GM23248 (cell line): Measurements from ENCODE around the gene ACOX3. TPM values are rescaled to one million over a fixed set of nuclear protein-coding genes. Genes with fewer than 3 reads are reported as not detected.
A peak's percentile ranks its signal among the peaks of the same experiment; 100 is the strongest.

ENCODE experiments used
- DNase-seq: peaks from one replicate; pipeline ENCODE4 v3.0.0-alpha.2; 2015
- H2AFZ ChIP-seq: fragments of 200-600 bp; sonication (generic); 2 replicates; pipeline ENCODE4 v1.6.1; 2016; ENCODE audit warnings: antibody characterized with exemption
- H3F3A ChIP-seq: fragments of 200-600 bp; sonication (generic); 2 replicates; pipeline ENCODE4 v1.6.1; 2016; ENCODE audit warnings: mild to moderate bottlenecking, antibody characterized with exemption, mixed run types; ENCODE audit not compliant: insufficient read depth
- H3K27ac ChIP-seq: fragments of 200-600 bp; sonication (generic); 2 replicates; pipeline ENCODE4 v1.5.1; 2016; ENCODE audit warnings: mild to moderate bottlenecking
- H3K27me3 ChIP-seq: fragments of 200-600 bp; sonication (generic); replicated peaks from 2 replicates; pipeline ENCODE4 v1.6.1; 2016; ENCODE audit warnings: mild to moderate bottlenecking; ENCODE audit not compliant: insufficient read depth
- H3K36me3 ChIP-seq: fragments of 200-600 bp; sonication (generic); 2 replicates; pipeline ENCODE4 v1.6.1; 2016; ENCODE audit warnings: low read depth, mild to moderate bottlenecking
- H3K4me1 ChIP-seq: fragments of 200-600 bp; sonication (generic); 2 replicates; pipeline ENCODE4 v1.6.1; 2016; ENCODE audit warnings: mild to moderate bottlenecking; ENCODE audit not compliant: insufficient read depth
- H3K4me2 ChIP-seq: fragments of 200-600 bp; sonication (generic); one replicate; pipeline ENCODE4 v1.6.1; 2016; ENCODE audit warnings: mild to moderate bottlenecking; ENCODE audit not compliant: unreplicated experiment
- H3K4me3 ChIP-seq: fragments of 200-600 bp; sonication (generic); 2 replicates; pipeline ENCODE4 v1.5.1; 2016; ENCODE audit warnings: mild to moderate bottlenecking
- H3K79me2 ChIP-seq: fragments of 200-600 bp; sonication (generic); 2 replicates; pipeline ENCODE4 v1.6.1; 2016; ENCODE audit warnings: mild to moderate bottlenecking; ENCODE audit not compliant: insufficient read depth
- H3K9ac ChIP-seq: fragments of 200-600 bp; sonication (generic); 2 replicates; pipeline ENCODE4 v1.6.1; 2016; ENCODE audit warnings: mild to moderate bottlenecking
- H3K9me2 ChIP-seq: fragments of 200-600 bp; sonication (generic); 2 replicates; pipeline ENCODE4 v1.6.1; 2016; ENCODE audit warnings: mixed run types, mild to moderate bottlenecking, moderate library complexity; ENCODE audit not compliant: insufficient read depth
- H3K9me3 ChIP-seq: fragments of 200-600 bp; sonication (generic); one replicate; pipeline ENCODE4 v1.6.1; 2017; ENCODE audit warnings: low read depth
- H4K20me1 ChIP-seq: fragments of 200-600 bp; sonication (generic); 2 replicates; pipeline ENCODE4 v1.6.0; 2016; ENCODE audit not compliant: insufficient read depth
- EZH2 ChIP-seq: fragments of 200-600 bp; sonication (generic); IDR thresholded peaks from 2 replicates; pipeline ENCODE4 v1.6.1; 2018; ENCODE audit warnings: antibody characterized with exemption, mild to moderate bottlenecking; ENCODE audit not compliant: insufficient read depth, poor library complexity, severe bottlenecking
- EZH2phosphoT487 ChIP-seq: fragments of 200-600 bp; sonication (generic); IDR thresholded peaks from 2 replicates; pipeline ENCODE4 v1.6.1; 2018; ENCODE audit warnings: antibody characterized with exemption, moderate library complexity, mild to moderate bottlenecking, low read depth; ENCODE audit not compliant: insufficient read depth
- WGBS, 2 experiments: methylation state at CpG; one replicate each; pipeline ENCODE4 v1.1.6; 2015 to 2017; ENCODE audit warnings: low lambda C conversion rate in 2 of 2, low coverage in 1 of 2; ENCODE audit errors: missing lambda C conversion rate in 2 of 2; 5-methylcytosine and 5-hydroxymethylcytosine counted together
- in situ Hi-C: fragments of 300-500 bp; cut with MboI; formaldehyde crosslinking; loops from 2 replicates; pipeline ENCODE4 v1.15.0; 2020
- polyA plus RNA-seq: library from polyadenylated mRNA; unstranded; fragments of >200 nt; fragmentation: Nextera tagmentation; extraction: Ambion mirVana; gene quantifications from 2 replicates; pipeline ENCODE4 v1.2.1, GENCODE V29; 2016
- total RNA-seq: library from RNA; depleted of rRNA; stranded (reverse); fragments of >200 nt; shearing (Covaris generic); gene quantifications from 2 replicates; pipeline ENCODE4 v1.2.3, GENCODE V29; 2014

The ACOX3 gene
- total and polyA plus RNA-seq, 2 experiments from 2014 or later: 24.7 to 33.8 TPM

- Histone ChIP-seq H4K20me1 (no peaks in the 10 kb centered on the region), H3K27me3 (no peaks in the 10 kb centered on the region), H3K9me3 (no peaks in the 10 kb centered on the region), H3K79me2 (no peaks in the 10 kb centered on the region), H3K4me3 (no peak overlapping the region), H3K27ac (no peak overlapping the region), H3K9me2 (no peaks in the 10 kb centered on the region), H3K4me2 (no peak overlapping the region), H3K4me1 (peaks cover 21% of the 10 kb centered on the region), H3K9ac (no peak overlapping the region), H2AFZ (no peak overlapping the region), H3K36me3 (0 out of 2 replicates have a peak, but pooled peaks cover 5% of the 10 kb centered on the region), H3F3A (peaks cover 11% of the 10 kb centered on the region)
- 88 to 89% methylated on average over 29 of the region's 29 CpGs for WGBS, 2 experiments
- no peak for DNase-seq
- no peak for TF ChIP-seq EZH2phosphoT487
- no peak for TF ChIP-seq EZH2
- in situ Hi-C loops: loop anchor here (10.0 kb wide), 1 partner anchor 119 kb away; the partner anchor contains the start of gene CPZ
These were observed 35.4 kb upstream of the ACOX3 start for GRCh38 chr4:8475751-8476575.

DNA sequence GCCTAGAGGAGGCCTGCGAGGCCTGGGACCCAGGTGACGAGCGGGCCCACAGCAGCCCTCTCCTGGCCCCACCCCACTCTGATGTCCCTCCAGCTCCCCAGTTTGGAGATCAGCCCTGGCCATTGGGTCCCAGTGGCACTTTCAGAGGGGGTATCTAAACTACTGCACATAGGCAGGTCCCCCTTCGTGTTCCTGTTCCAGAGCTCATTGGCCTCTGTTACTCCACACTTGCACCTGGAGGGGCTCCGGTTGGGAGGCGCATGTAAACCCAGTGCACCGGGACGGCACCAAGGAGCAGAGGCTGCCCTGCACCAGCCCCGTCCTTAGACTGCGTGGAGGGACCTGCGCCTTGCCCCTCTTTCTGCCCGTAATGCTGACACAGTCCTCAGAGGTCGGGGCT is 34.3 kb upstream of the ACOX3 start:
- no peaks in the 10 kb centered on the region for H3K9me3 ChIP-seq
- H3K27me3 ChIP-seq: no peaks in the 10 kb centered on the region
- H3K4me3 ChIP-seq: no peak overlapping the region
- H3K9me2 ChIP-seq: no peaks in the 10 kb centered on the region
- H3K27ac ChIP-seq: no peak overlapping the region
- H3F3A ChIP-seq: peaks cover 11% of the 10 kb centered on the region
- TF ChIP-seq EZH2: no peak
- no peak for TF ChIP-seq EZH2phosphoT487
- WGBS, 2 experiments: 95 to 98% methylated on average over 11 to 13 of the region's 13 CpGs
- H3K79me2 ChIP-seq: no peaks in the 10 kb centered on the region
- peaks cover 21% of the 10 kb centered on the region for H3K4me1 ChIP-seq
- H2AFZ ChIP-seq: no peak overlapping the region
- 0 out of 2 replicates have a peak, but pooled peaks cover 5% of the 10 kb centered on the region for H3K36me3 ChIP-seq
- DNase-seq: no peak
- H3K9ac ChIP-seq: no peak overlapping the region
- H3K4me2 ChIP-seq: no peak overlapping the region
- H4K20me1 ChIP-seq: no peaks in the 10 kb centered on the region
- in situ Hi-C loops: loop anchor here (10.0 kb wide), 1 partner anchor 120 kb away; the partner anchor contains the start of gene CPZ

DNA sequence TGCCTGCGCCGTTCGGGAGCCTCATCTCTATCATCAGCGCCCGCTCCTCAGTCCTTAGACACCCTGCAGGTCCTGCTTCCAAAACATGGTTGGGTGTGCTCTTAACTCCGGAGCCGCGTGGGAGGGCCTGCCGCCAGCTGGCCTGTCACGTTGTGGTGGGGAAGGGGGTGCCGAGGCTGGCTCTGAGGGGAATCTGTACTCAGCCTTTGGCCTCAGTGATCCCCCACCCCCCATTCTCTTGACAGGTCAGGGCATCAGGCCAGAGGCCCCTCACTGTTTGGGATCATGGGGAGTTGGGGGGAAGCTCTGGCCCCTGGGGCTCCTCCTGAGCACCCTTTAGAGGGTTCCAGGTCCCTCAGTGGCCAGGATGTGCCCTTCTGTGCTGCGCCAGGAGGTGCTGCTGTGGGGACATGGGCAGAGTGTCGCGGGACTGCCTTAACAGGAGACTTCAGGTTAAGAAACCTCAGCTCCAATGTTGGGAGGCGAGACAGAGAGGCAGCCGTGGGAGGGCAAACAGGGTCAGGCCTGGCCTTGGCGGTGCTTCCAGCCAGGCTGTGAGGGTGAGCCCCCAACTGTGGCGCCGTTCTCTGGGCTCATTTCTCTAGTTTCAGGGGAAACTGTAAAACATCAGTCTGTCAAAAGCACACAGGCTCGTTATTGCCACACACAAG is 33.5 kb upstream of the ACOX3 start:
- Histone ChIP-seq H2AFZ (no peak overlapping the region), H3K27ac (no peak overlapping the region), H3K36me3 (0 out of 2 replicates have a peak, but pooled peaks cover 5% of the 10 kb centered on the region), H3K4me1 (peaks cover 18% of the 10 kb centered on the region), H3K9me3 (no peaks in the 10 kb centered on the region), H3K4me3 (no peak overlapping the region), H3F3A (peaks cover 11% of the 10 kb centered on the region), H3K9me2 (no peaks in the 10 kb centered on the region), H3K27me3 (no peaks in the 10 kb centered on the region), H4K20me1 (no peaks in the 10 kb centered on the region), H3K9ac (peak overlapping the region; percentile 78; the same call in 1 of the 2 replicates), H3K79me2 (no peaks in the 10 kb centered on the region), H3K4me2 (no peak overlapping the region)
- no peak for TF ChIP-seq EZH2phosphoT487
- TF ChIP-seq EZH2: no peak
- 79% methylated on average over 20 of the region's 20 CpGs for WGBS, 2 experiments
- in situ Hi-C loops: loop anchor here (10.0 kb wide), 1 partner anchor 121 kb away; the partner anchor contains the start of gene CPZ
- DNase-seq: peak; percentile 8

DNA sequence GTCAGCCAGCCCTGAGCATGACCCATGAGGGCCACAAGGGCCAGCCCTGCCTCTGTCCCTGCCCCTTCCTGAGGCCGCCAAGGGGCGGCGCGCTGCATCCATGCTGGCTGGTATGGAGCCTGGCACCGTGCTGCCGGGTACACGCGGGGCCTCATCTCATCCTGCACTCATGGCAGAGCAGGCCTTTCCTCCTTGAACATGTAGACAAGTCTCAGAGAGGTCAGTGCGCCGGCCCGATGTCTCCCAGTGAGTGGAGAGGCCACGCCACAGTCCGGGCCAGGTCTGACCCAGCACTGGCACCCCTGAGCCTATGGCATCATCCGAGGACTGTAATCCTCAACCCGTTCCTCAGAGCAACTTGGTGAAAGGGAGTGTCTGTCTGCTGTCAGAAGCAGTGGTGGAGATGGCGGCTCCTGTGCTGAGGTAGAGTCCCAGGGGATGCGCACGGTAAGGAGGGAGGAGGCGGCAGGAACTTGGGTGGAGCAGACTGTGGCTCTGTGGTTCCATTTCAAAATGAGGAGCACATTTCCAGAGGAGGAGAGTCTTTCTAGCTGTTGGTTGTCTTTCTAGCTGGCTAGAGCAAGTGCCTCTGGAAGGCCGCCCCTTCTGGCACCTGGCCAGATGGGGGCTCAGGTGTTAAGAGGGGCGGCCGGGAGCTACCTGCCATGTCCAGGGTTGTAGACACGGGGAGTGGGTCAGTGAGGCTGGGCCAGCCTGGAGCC is 32.8 kb upstream of the ACOX3 start:
- in situ Hi-C loops: loop anchor here (10.0 kb wide), 1 partner anchor 121 kb away; the partner anchor contains the start of gene CPZ
- Histone ChIP-seq H3K4me3 (no peak overlapping the region), H3K79me2 (no peaks in the 10 kb centered on the region), H3F3A (peaks cover 14% of the 10 kb centered on the region), H2AFZ (no peak overlapping the region), H3K9me2 (no peaks in the 10 kb centered on the region), H3K4me1 (peaks cover 16% of the 10 kb centered on the region), H3K9me3 (no peaks in the 10 kb centered on the region), H3K27ac (peak overlapping the region; percentile 88), H3K9ac (peak overlapping the region; percentile 78), H3K27me3 (no peaks in the 10 kb centered on the region), H3K36me3 (0 out of 2 replicates have a peak, but pooled peaks cover 5% of the 10 kb centered on the region), H3K4me2 (no peak overlapping the region), H4K20me1 (no peaks in the 10 kb centered on the region; the same call in 1 of the 2 replicates)
- DNase-seq: peak; percentile 42
- TF ChIP-seq EZH2 (no peak), EZH2phosphoT487 (no peak)
- 75 to 77% methylated on average over 23 of the region's 23 CpGs for WGBS, 2 experiments
